Neural cell (in vitro differentiated cells): Measurements from ENCODE around the gene PRIMPOL. TPM values are rescaled to one million over a fixed set of nuclear protein-coding genes. Genes with fewer than 3 reads are reported as not detected.

ENCODE experiments used
- H2AFZ ChIP-seq: fragments of 200-600, 300-800 bp; sonication (generic), shearing (Covaris generic); 2 replicates; pipeline ENCODE4 v1.6.0; 2014; ENCODE audit warnings: low read depth, mild to moderate bottlenecking, antibody characterized with exemption, low read length, moderate library complexity
- H3F3A ChIP-seq: fragments of 200-600 bp; shearing (Covaris generic); 2 replicates; pipeline ENCODE4 v1.6.1; 2016; ENCODE audit warnings: mild to moderate bottlenecking, moderate library complexity, mixed read lengths, antibody characterized with exemption, low read length; ENCODE audit not compliant: insufficient read depth, poor library complexity, severe bottlenecking
- H3K27ac ChIP-seq: fragments of 200-600, 300-800 bp; sonication (generic), shearing (Covaris generic); 2 replicates; pipeline ENCODE4 v1.5.1; 2014; ENCODE audit warnings: mild to moderate bottlenecking, low read length, moderate library complexity
- H3K27me3 ChIP-seq: fragments of 300-800, 200-600 bp; sonication (generic), shearing (Covaris generic); 2 replicates; pipeline ENCODE4 v1.6.0; 2014; ENCODE audit warnings: mild to moderate bottlenecking, low read depth, low read length, moderate library complexity; ENCODE audit not compliant: insufficient read depth
- H3K36me3 ChIP-seq: fragments of 300-800, 200-600 bp; sonication (generic), shearing (Covaris generic); 2 replicates; pipeline ENCODE4 v1.5.1; 2014; ENCODE audit warnings: mild to moderate bottlenecking, antibody characterized with exemption, low read length, moderate library complexity; ENCODE audit not compliant: insufficient read depth
- H3K4me2 ChIP-seq: fragments of 300-800, 200-600 bp; sonication (generic), shearing (Covaris generic); 2 replicates; pipeline ENCODE4 v1.6.0; 2014; ENCODE audit warnings: mild to moderate bottlenecking, low read length
- H3K4me3 ChIP-seq: fragments of 300-800, 200-600 bp; sonication (generic), shearing (Covaris generic); 2 replicates; pipeline ENCODE4 v1.5.1; 2014; ENCODE audit warnings: mild to moderate bottlenecking, low read length, moderate library complexity
- H3K79me2 ChIP-seq: fragments of 200-600 bp; shearing (Covaris generic); replicated peaks from 2 replicates; pipeline ENCODE4 v1.6.0; 2014; ENCODE audit warnings: mild to moderate bottlenecking, low read length, moderate library complexity; ENCODE audit not compliant: insufficient read depth
- H3K9ac ChIP-seq: fragments of 300-800, 200-600 bp; sonication (generic), shearing (Covaris generic); 2 replicates; pipeline ENCODE4 v1.6.1; 2016; ENCODE audit warnings: mild to moderate bottlenecking, low read length, mixed read lengths
- H3K9me2 ChIP-seq: fragments of 200-600 bp; shearing (Covaris generic); 2 replicates; pipeline ENCODE4 v1.6.1; 2016; ENCODE audit warnings: mild to moderate bottlenecking, low read length, mixed read lengths; ENCODE audit not compliant: insufficient read depth
- H3K9me3 ChIP-seq: fragments of 200-600, 300-800 bp; sonication (generic), shearing (Covaris generic); 2 replicates; pipeline ENCODE4 v1.6.1; 2016; ENCODE audit warnings: mild to moderate bottlenecking, mixed run types, low read length, moderate library complexity, mixed read lengths
- H4K20me1 ChIP-seq: fragments of 200-600 bp; shearing (Covaris generic); 2 replicates; pipeline ENCODE4 v1.6.1; 2016; ENCODE audit warnings: mild to moderate bottlenecking, mixed run types; ENCODE audit not compliant: insufficient read depth
- CTCF ChIP-seq: fragments of 450-650 bp; IDR thresholded peaks from 2 replicates; pipeline ENCODE4 v1.5.1; 2014; ENCODE audit warnings: antibody characterized with exemption, mild to moderate bottlenecking, moderate library complexity; ENCODE audit not compliant: poor library complexity, severe bottlenecking
- EP300 ChIP-seq: fragments of 450-650 bp; conservative IDR thresholded peaks from 2 replicates; pipeline ENCODE4 v1.6.1; 2014; ENCODE audit warnings: antibody characterized with exemption, mild to moderate bottlenecking, moderate library complexity; ENCODE audit not compliant: poor library complexity, severe bottlenecking
- EZH2 ChIP-seq: fragments of 200-600, 300-800 bp; shearing (Covaris generic), sonication (generic); IDR thresholded peaks from 2 replicates; pipeline ENCODE4 v1.6.1; 2014; ENCODE audit warnings: antibody characterized with exemption, low read length, borderline replicate concordance, mild to moderate bottlenecking; ENCODE audit not compliant: insufficient read depth, poor library complexity, severe bottlenecking
- MXI1 ChIP-seq: fragments of 450-650 bp; conservative IDR thresholded peaks from 2 replicates; pipeline ENCODE4 v1.6.1; 2014; ENCODE audit warnings: antibody characterized with exemption, mild to moderate bottlenecking; ENCODE audit not compliant: poor library complexity, severe bottlenecking
- POLR2AphosphoS5 ChIP-seq: IDR thresholded peaks from 2 replicates; pipeline ENCODE4 v1.6.1; 2012
- RAD21 ChIP-seq: fragments of 450-650 bp; conservative IDR thresholded peaks from 2 replicates; pipeline ENCODE4 v1.6.1; 2014; ENCODE audit warnings: antibody characterized with exemption, mild to moderate bottlenecking, moderate library complexity
- REST ChIP-seq: IDR thresholded peaks from 2 replicates; pipeline ENCODE4 v1.6.1; 2012; ENCODE audit warnings: borderline replicate concordance
- SMC3 ChIP-seq: fragments of 450-650 bp; conservative IDR thresholded peaks from 2 replicates; pipeline ENCODE4 v1.6.1; 2014; ENCODE audit warnings: antibody characterized with exemption, mild to moderate bottlenecking, moderate library complexity; ENCODE audit not compliant: poor library complexity
- TAF1 ChIP-seq: IDR thresholded peaks from 2 replicates; pipeline ENCODE4 v1.6.1; 2012; ENCODE audit warnings: low read depth
- polyA plus RNA-seq: library from polyadenylated mRNA; depleted of rRNA; stranded (reverse); fragments of >200 nt; gene quantifications from 2 replicates; pipeline ENCODE4 v1.2.3, GENCODE V29; 2014

The PRIMPOL gene
- polyA plus RNA-seq, 1 donor from 2014 or later, result 23.6 TPM

- H3K4me3 ChIP-seq, result peak overlapping the region; percentile 4
- H3K36me3 ChIP-seq, result no peaks in the 10 kb centered on the region
- H3K27me3 ChIP-seq, result no peaks in the 10 kb centered on the region
- no peak overlapping the region for H3K4me2 ChIP-seq
- H3K9me3 ChIP-seq, result no peaks in the 10 kb centered on the region
- H3K79me2 ChIP-seq, result peaks cover 60% of the 10 kb centered on the region
- no peak overlapping the region for H2AFZ ChIP-seq
- no peaks in the 10 kb centered on the region for H3K9me2 ChIP-seq
- H3F3A ChIP-seq, result no peaks in the 10 kb centered on the region
- peak overlapping the region; percentile 10 for H3K9ac ChIP-seq
- TF ChIP-seq EP300 (no peak), RAD21 (no peak), MXI1 (no peak), POLR2AphosphoS5 (no peak), CTCF (no peak), SMC3 (no peak), REST (no peak), EZH2 (no peak), TAF1 (no peak)
- H4K20me1 ChIP-seq, result no peaks in the 10 kb centered on the region
- peak overlapping the region; percentile 62 for H3K27ac ChIP-seq
These were observed 5.8 kb upstream of the PRIMPOL start for GRCh38 chr4:184643731-184644130.

- H3K36me3 ChIP-seq, result no peaks in the 10 kb centered on the region
- no peaks in the 10 kb centered on the region for H3K9me3 ChIP-seq
- peak overlapping the region; percentile 35 for H3K9ac ChIP-seq
- H3K27ac ChIP-seq, result peak overlapping the region; percentile 62
- H3K4me2 ChIP-seq, result no peak overlapping the region
- no peaks in the 10 kb centered on the region for H3K27me3 ChIP-seq
- no peaks in the 10 kb centered on the region for H3F3A ChIP-seq
- H3K79me2 ChIP-seq, result peaks cover 52% of the 10 kb centered on the region
- no peak overlapping the region for H2AFZ ChIP-seq
- TF ChIP-seq CTCF, result no peak
- TF ChIP-seq EP300, result no peak
- TF ChIP-seq SMC3, result no peak
- TF ChIP-seq RAD21, result no peak
- TF ChIP-seq POLR2AphosphoS5, result peak; percentile 13
- TF ChIP-seq EZH2, result no peak
- TF ChIP-seq REST, result no peak
- TF ChIP-seq MXI1, result no peak
- no peaks in the 10 kb centered on the region for H4K20me1 ChIP-seq
- H3K4me3 ChIP-seq, result peak overlapping the region; percentile 34
- no peaks in the 10 kb centered on the region for H3K9me2 ChIP-seq
These were observed 4.8 kb upstream of the PRIMPOL start for GRCh38 chr4:184644553-184645307.
